ENCODE results near the gene CCDC174. TPM values are rescaled to one million over a fixed set of nuclear protein-coding genes. Genes with fewer than 3 reads are reported as not detected.

CCDC174 gene
- total RNA-seq, 1 experiment from 2014 or later: 21.7 TPM

GRCh38 chr3:14680716-14681115 lies 29.2 kb downstream of the CCDC174 start:
- in situ Hi-C loops (cut with HindIII; ENCODE audit: low pct_unique_long_range_greater_than_20kb, low sequenced_read_pairs): no loop called here
- DNase-seq (ENCODE audit: low read depth, low spot score): peak; percentile 70

- no peak for DNase-seq (ENCODE audit: low read depth, low spot score)
- in situ Hi-C loops (cut with HindIII; ENCODE audit: low pct_unique_long_range_greater_than_20kb, low sequenced_read_pairs): no loop called here
Measured at GRCh38 chr3:14684447-14684846, 32.9 kb downstream of the CCDC174 start.

GRCh38 chr3:14685179-14685578 lies 33.6 kb downstream of the CCDC174 start:
- in situ Hi-C loops (cut with HindIII; ENCODE audit: low pct_unique_long_range_greater_than_20kb, low sequenced_read_pairs): no loop called here
- no peak for DNase-seq (ENCODE audit: low read depth, low spot score)

GRCh38 chr3:14687360-14687759 lies 35.8 kb downstream of the CCDC174 start:
- in situ Hi-C loops (cut with HindIII; ENCODE audit: low pct_unique_long_range_greater_than_20kb, low sequenced_read_pairs): no loop called here
- no peak for DNase-seq (ENCODE audit: low read depth, low spot score)

- DNase-seq (ENCODE audit: low read depth, low spot score): no peak
- in situ Hi-C loops (cut with HindIII; ENCODE audit: low pct_unique_long_range_greater_than_20kb, low sequenced_read_pairs): no loop called here
Measured at GRCh38 chr3:14688525-14688924, 37.0 kb downstream of the CCDC174 start.

- no peak for DNase-seq (ENCODE audit: low read depth, low spot score)
- in situ Hi-C loops (cut with HindIII; ENCODE audit: low pct_unique_long_range_greater_than_20kb, low sequenced_read_pairs): no loop called here
Measured at GRCh38 chr3:14689247-14689980, 37.9 kb downstream of the CCDC174 start.

GRCh38 chr3:14691239-14691638 lies 39.7 kb downstream of the CCDC174 start:
- DNase-seq (ENCODE audit: low read depth, low spot score): no peak
- in situ Hi-C loops (cut with HindIII; ENCODE audit: low pct_unique_long_range_greater_than_20kb, low sequenced_read_pairs): no loop called here

GRCh38 chr3:14691719-14692118 lies 40.2 kb downstream of the CCDC174 start:
- no peak for DNase-seq (ENCODE audit: low read depth, low spot score)
- in situ Hi-C loops (cut with HindIII; ENCODE audit: low pct_unique_long_range_greater_than_20kb, low sequenced_read_pairs): no loop called here

GRCh38 chr3:14698601-14699244 lies 47.2 kb downstream of the CCDC174 start:
- in situ Hi-C loops (cut with HindIII; ENCODE audit: low pct_unique_long_range_greater_than_20kb, low sequenced_read_pairs): no loop called here
- DNase-seq (ENCODE audit: low read depth, low spot score): no peak

GRCh38 chr3:14699643-14700042 lies 48.1 kb downstream of the CCDC174 start:
- DNase-seq (ENCODE audit: low read depth, low spot score): no peak
- in situ Hi-C loops (cut with HindIII; ENCODE audit: low pct_unique_long_range_greater_than_20kb, low sequenced_read_pairs): no loop called here

- in situ Hi-C loops (cut with HindIII; ENCODE audit: low pct_unique_long_range_greater_than_20kb, low sequenced_read_pairs): no loop called here
- DNase-seq (ENCODE audit: low read depth, low spot score): no peak
Measured at GRCh38 chr3:14700891-14701290, 49.3 kb downstream of the CCDC174 start.

- no peak for DNase-seq (ENCODE audit: low read depth, low spot score)
- in situ Hi-C loops (cut with HindIII; ENCODE audit: low pct_unique_long_range_greater_than_20kb, low sequenced_read_pairs): no loop called here
Measured at GRCh38 chr3:14701676-14702075, 50.1 kb downstream of the CCDC174 start.

GRCh38 chr3:14703128-14703750 lies 51.7 kb downstream of the CCDC174 start:
- DNase-seq (ENCODE audit: low read depth, low spot score): no peak
- in situ Hi-C loops (cut with HindIII; ENCODE audit: low pct_unique_long_range_greater_than_20kb, low sequenced_read_pairs): no loop called here

GRCh38 chr3:14703791-14704190 lies 52.2 kb downstream of the CCDC174 start:
- in situ Hi-C loops (cut with HindIII; ENCODE audit: low pct_unique_long_range_greater_than_20kb, low sequenced_read_pairs): no loop called here

GRCh38 chr3:14706096-14706495 lies 54.5 kb downstream of the CCDC174 start:
- no peak for DNase-seq (ENCODE audit: low read depth, low spot score)
- in situ Hi-C loops (cut with HindIII; ENCODE audit: low pct_unique_long_range_greater_than_20kb, low sequenced_read_pairs): no loop called here

More at GRCh38 chr3:14703791-14704190, 52.2 kb downstream of the CCDC174 start:
- DNase-seq (ENCODE audit: low read depth, low spot score): no peak

GRCh38 chr3:14716591-14716990 lies 65.0 kb downstream of the CCDC174 start:
- in situ Hi-C loops (cut with HindIII; ENCODE audit: low pct_unique_long_range_greater_than_20kb, low sequenced_read_pairs): no loop called here
- DNase-seq (ENCODE audit: low read depth, low spot score): no peak

GRCh38 chr3:14717307-14717706 lies 65.7 kb downstream of the CCDC174 start:
- no peak for DNase-seq (ENCODE audit: low read depth, low spot score)
- in situ Hi-C loops (cut with HindIII; ENCODE audit: low pct_unique_long_range_greater_than_20kb, low sequenced_read_pairs): no loop called here

GRCh38 chr3:14718539-14718938 lies 67.0 kb downstream of the CCDC174 start:
- DNase-seq (ENCODE audit: low read depth, low spot score): no peak
- in situ Hi-C loops (cut with HindIII; ENCODE audit: low pct_unique_long_range_greater_than_20kb, low sequenced_read_pairs): no loop called here

GRCh38 chr3:14719006-14719405 lies 67.4 kb downstream of the CCDC174 start:
- no peak for DNase-seq (ENCODE audit: low read depth, low spot score)
- in situ Hi-C loops (cut with HindIII; ENCODE audit: low pct_unique_long_range_greater_than_20kb, low sequenced_read_pairs): no loop called here
